Liver (tissue), 2 donors: ENCODE results near the gene DIABLO.

Source experiments
- YY1 ChIP-seq: IDR thresholded peaks from 2 replicates; pipeline ENCODE4 v1.6.1; 2016; ENCODE audit warnings: antibody characterized with exemption, mild to moderate bottlenecking
- TF ChIP-seq, protein P1 (sequence below): fragments of 150-350 bp; IDR thresholded peaks from 2 replicates; pipeline ENCODE4 v1.5.1; 2017; ENCODE audit warnings: improper control_type of control experiment, low read depth, low read length; ENCODE audit not compliant: missing input control
- TF ChIP-seq, protein P2 (sequence below): IDR thresholded peaks from 2 replicates; pipeline ENCODE4 v1.6.1; 2016; ENCODE audit warnings: antibody characterized with exemption
- donor health status: healthy.

DNA sequence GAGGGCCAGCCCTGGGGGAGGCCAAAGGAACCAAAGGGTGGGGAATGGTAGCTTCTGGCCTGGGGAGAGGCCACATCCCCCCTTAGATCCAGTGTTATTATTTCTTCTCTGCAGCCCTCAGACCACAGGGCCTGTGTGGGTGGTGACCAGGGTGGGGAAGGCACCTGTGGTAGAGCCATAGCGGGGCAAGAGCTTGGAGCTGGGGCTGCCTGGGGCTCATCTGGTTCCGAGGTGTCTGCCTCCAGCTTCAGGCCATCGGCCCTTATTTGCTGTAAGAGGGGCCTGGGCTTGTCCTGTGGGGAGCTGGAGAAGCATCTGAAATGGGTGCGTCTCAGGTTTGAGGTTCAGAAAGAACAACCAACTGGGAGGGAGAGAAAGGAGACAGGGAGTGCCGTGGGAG, 24.5 kb downstream of the DIABLO start:
- TF ChIP-seq, protein P1, sequence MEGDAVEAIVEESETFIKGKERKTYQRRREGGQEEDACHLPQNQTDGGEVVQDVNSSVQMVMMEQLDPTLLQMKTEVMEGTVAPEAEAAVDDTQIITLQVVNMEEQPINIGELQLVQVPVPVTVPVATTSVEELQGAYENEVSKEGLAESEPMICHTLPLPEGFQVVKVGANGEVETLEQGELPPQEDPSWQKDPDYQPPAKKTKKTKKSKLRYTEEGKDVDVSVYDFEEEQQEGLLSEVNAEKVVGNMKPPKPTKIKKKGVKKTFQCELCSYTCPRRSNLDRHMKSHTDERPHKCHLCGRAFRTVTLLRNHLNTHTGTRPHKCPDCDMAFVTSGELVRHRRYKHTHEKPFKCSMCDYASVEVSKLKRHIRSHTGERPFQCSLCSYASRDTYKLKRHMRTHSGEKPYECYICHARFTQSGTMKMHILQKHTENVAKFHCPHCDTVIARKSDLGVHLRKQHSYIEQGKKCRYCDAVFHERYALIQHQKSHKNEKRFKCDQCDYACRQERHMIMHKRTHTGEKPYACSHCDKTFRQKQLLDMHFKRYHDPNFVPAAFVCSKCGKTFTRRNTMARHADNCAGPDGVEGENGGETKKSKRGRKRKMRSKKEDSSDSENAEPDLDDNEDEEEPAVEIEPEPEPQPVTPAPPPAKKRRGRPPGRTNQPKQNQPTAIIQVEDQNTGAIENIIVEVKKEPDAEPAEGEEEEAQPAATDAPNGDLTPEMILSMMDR: no peak
- no peak for TF ChIP-seq YY1
- TF ChIP-seq, protein P2, sequence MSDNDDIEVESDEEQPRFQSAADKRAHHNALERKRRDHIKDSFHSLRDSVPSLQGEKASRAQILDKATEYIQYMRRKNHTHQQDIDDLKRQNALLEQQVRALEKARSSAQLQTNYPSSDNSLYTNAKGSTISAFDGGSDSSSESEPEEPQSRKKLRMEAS: no peak
